GM12891 (cell line): Measurements from ENCODE around the gene OR10H1.
"Not testable (repeated sequence)": the region's sequence is repeated elsewhere in the genome, so short reads cannot be mapped to it uniquely, and the experiment has no call there.

ENCODE experiments used
- PAX5 ChIP-seq: IDR thresholded peaks from 2 replicates; pipeline ENCODE4 v1.6.1; 2011; ENCODE audit warnings: low read length, moderate library complexity, mild to moderate bottlenecking; ENCODE audit not compliant: insufficient read depth, severe bottlenecking
- POLR2A ChIP-seq: IDR thresholded peaks from 2 replicates; pipeline ENCODE4 v1.6.1; 2011; ENCODE audit warnings: low read depth, low read length, control low read depth
- POLR2AphosphoS5 ChIP-seq: IDR thresholded peaks from 2 replicates; pipeline ENCODE4 v1.6.1; 2011; ENCODE audit warnings: low read depth, low read length, control low read depth
- TAF1 ChIP-seq: IDR thresholded peaks from 2 replicates; pipeline ENCODE4 v1.6.1; 2011; ENCODE audit warnings: low read depth, low read length, control low read depth

DNA sequence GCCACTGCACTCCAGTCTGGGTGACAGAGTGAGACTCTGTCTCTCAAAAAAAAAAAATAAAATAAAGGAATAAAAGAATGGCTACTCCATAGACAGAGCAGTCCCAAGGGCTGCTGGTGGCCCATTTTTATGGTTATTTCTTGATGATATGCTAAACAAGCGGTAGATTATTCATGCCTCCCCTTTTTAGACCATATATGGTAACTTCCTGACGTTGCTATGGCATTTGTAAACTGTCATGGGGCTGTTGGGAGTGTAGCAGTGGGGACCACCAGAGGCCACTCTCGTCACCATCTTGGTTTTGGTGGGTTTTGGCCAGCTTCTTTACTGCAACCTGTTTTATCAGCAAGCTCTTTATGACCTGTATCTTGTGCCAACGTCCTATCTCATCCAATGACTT is 24.4 kb upstream of the OR10H1 start:
- TF ChIP-seq POLR2A, POLR2AphosphoS5, PAX5, TAF1: not testable (repeated sequence)
